ENCODE measurements around the gene CYTH3. TPM values are rescaled to one million over a fixed set of nuclear protein-coding genes. Genes with fewer than 3 reads are reported as not detected.

Gene CYTH3
- total and polyA plus RNA-seq, 9 donors = 20.3 to 46.7 (median 41.3) TPM

DNA sequence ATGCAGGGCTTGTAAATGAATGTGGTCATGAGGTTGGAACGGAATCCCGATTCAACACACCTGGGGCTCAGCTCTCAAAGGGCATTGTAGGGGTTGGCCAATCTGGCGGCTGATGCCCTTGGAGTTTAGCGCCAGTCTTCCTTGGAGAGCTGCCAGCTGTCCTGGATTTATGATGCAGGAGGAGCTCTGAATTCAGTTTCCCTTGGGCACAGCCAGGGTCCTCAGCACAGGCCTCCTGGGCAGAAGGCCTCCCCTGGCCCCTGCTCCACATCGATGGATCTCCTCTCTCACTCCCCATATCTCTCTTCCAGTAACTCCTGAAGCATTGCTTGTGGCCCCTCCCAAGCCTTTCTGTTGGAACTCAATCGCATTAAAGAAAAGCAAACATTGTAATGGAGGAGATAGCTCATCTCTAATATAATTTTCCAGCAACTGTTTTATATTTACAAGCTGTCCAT lies 985 bp upstream of the CYTH3 start:
- Histone ChIP-seq H3K27me3 (ENCODE audit: control insufficient read depth, insufficient read depth, low read length) (peaks cover 2% of the 10 kb centered on the region), H3K4me1 (ENCODE audit: control insufficient read depth, insufficient read depth, low read length) (peaks cover 23% of the 10 kb centered on the region), H3K9me3 (replicated peaks; ENCODE audit: control insufficient read depth, low read depth, low read length) (no peaks in the 10 kb centered on the region), H3K36me3 (ENCODE audit: control insufficient read depth, insufficient read depth, low read length) (peaks cover 5% of the 10 kb centered on the region), H3K27ac (ENCODE audit: low read length) (no peak overlapping the region), H3K4me3 (ENCODE audit: low read length) (no peak overlapping the region)
- no peak for DNase-seq
- WGBS (ENCODE audit: insufficient coverage) = 92% methylated on average over 2 of the region's 6 CpGs

- under 1% methylated on average over 70 of the region's 74 CpGs for WGBS (ENCODE audit: insufficient coverage)
- H3K4me3 ChIP-seq (ENCODE audit: low read length) = peak overlapping the region; percentile 88
- peaks cover 2% of the 10 kb centered on the region for H3K27me3 ChIP-seq (ENCODE audit: control insufficient read depth, insufficient read depth, low read length)
- no peaks in the 10 kb centered on the region for H3K9me3 ChIP-seq (replicated peaks; ENCODE audit: control insufficient read depth, low read depth, low read length)
- H3K27ac ChIP-seq (ENCODE audit: low read length) = peak overlapping the region; percentile 76
- peaks cover 5% of the 10 kb centered on the region for H3K36me3 ChIP-seq (ENCODE audit: control insufficient read depth, insufficient read depth, low read length)
- peak; percentile 75 for DNase-seq
- peaks cover 23% of the 10 kb centered on the region for H3K4me1 ChIP-seq (ENCODE audit: control insufficient read depth, insufficient read depth, low read length)
These were observed 557 bp downstream of the CYTH3 start for GRCh38 chr7:6271694-6272440.

DNA sequence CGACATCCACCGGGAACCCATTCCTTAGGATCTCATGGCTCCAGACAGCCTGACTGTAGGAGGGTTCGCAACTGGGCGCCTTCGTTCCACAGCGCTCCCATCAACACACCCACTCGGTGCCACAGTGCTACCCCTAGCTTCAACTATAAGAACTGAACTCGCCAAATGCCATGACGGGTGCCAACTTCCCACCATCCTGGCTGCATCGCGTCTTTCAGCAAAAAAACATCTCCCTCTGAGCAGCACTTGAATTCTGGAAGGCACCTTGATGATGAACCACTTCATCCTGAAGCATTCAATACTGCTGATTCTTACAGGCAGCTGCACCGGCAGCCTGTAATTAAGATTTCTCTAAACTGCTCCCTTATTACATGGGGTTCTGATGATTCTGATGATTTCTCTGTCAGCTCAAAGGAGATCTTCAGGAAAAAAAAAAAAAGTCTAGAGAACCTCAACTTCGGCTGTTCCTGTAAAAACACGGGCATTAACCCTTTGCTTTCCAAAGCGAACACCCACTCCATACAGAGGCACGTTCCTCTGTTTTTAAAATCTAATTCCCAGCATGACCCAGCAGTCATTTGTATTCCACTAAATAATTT lies 1.3 kb downstream of the CYTH3 start:
- DNase-seq = peak; percentile 75
- Histone ChIP-seq H3K9me3 (replicated peaks; ENCODE audit: control insufficient read depth, low read depth, low read length) (no peaks in the 10 kb centered on the region), H3K27ac (ENCODE audit: low read length) (peak overlapping the region; percentile 76), H3K27me3 (ENCODE audit: control insufficient read depth, insufficient read depth, low read length) (peaks cover 2% of the 10 kb centered on the region), H3K4me1 (ENCODE audit: control insufficient read depth, insufficient read depth, low read length) (peaks cover 23% of the 10 kb centered on the region), H3K36me3 (ENCODE audit: control insufficient read depth, insufficient read depth, low read length) (peaks cover 5% of the 10 kb centered on the region), H3K4me3 (ENCODE audit: low read length) (peak overlapping the region; percentile 88)
- WGBS (ENCODE audit: insufficient coverage) = under 1% methylated on average over 12 of the region's 16 CpGs

GRCh38 chr7:6269527-6269926 lies 2.9 kb downstream of the CYTH3 start:
- Histone ChIP-seq H3K4me1 (ENCODE audit: control insufficient read depth, insufficient read depth, low read length) (peaks cover 23% of the 10 kb centered on the region), H3K9me3 (replicated peaks; ENCODE audit: control insufficient read depth, low read depth, low read length) (no peaks in the 10 kb centered on the region), H3K36me3 (ENCODE audit: control insufficient read depth, insufficient read depth, low read length) (peaks cover 5% of the 10 kb centered on the region), H3K27me3 (ENCODE audit: control insufficient read depth, insufficient read depth, low read length) (peaks cover 2% of the 10 kb centered on the region), H3K27ac (ENCODE audit: low read length) (peak overlapping the region; percentile 35), H3K4me3 (ENCODE audit: low read length) (no peak overlapping the region)
- DNase-seq = no peak
- 47% methylated on average over 2 of the region's 4 CpGs for WGBS (ENCODE audit: insufficient coverage)

DNA sequence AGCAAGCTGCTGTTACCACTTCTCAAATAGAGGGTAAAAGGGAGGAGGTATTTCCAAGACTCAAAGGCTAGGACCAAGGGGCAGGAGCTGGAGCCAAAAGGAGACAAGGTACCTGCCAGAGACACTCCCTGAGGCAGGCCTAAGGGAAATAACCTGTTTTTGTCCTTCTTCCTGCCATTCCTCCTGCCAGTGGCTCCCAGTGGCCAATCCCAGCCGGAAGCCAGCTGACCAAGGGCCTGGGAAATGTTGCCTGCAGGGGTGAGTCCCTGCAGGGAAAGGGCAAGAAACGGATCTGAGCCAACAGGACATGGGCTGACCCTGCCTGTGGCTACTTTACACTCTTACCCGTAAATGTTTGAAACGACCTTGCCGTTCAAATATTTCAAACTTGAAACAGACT lies 3.5 kb downstream of the CYTH3 start:
- WGBS (ENCODE audit: insufficient coverage) = 48% methylated on average over 2 of the region's 5 CpGs

GRCh38 chr7:6268023-6268900 lies 4.2 kb downstream of the CYTH3 start:
- no peak overlapping the region for H3K27ac ChIP-seq (ENCODE audit: low read length)
- peaks cover 5% of the 10 kb centered on the region for H3K36me3 ChIP-seq (ENCODE audit: control insufficient read depth, insufficient read depth, low read length)
- H3K27me3 ChIP-seq (ENCODE audit: control insufficient read depth, insufficient read depth, low read length) = peaks cover 2% of the 10 kb centered on the region
- H3K4me1 ChIP-seq (ENCODE audit: control insufficient read depth, insufficient read depth, low read length) = peaks cover 26% of the 10 kb centered on the region
- no peaks in the 10 kb centered on the region for H3K9me3 ChIP-seq (replicated peaks; ENCODE audit: control insufficient read depth, low read depth, low read length)
- no peak overlapping the region for H3K4me3 ChIP-seq (ENCODE audit: low read length)
- WGBS (ENCODE audit: insufficient coverage) = 89% methylated on average over 3 of the region's 18 CpGs
- no peak for DNase-seq

More for the DNA sequence above, 3.5 kb downstream of the CYTH3 start:
- H3K27ac ChIP-seq (ENCODE audit: low read length) = peak overlapping the region; percentile 35
- DNase-seq = no peak
- no peaks in the 10 kb centered on the region for H3K9me3 ChIP-seq (replicated peaks; ENCODE audit: control insufficient read depth, low read depth, low read length)
- H3K4me1 ChIP-seq (ENCODE audit: control insufficient read depth, insufficient read depth, low read length) = peaks cover 23% of the 10 kb centered on the region
- H3K36me3 ChIP-seq (ENCODE audit: control insufficient read depth, insufficient read depth, low read length) = peaks cover 5% of the 10 kb centered on the region
- no peak overlapping the region for H3K4me3 ChIP-seq (ENCODE audit: low read length)
- peaks cover 2% of the 10 kb centered on the region for H3K27me3 ChIP-seq (ENCODE audit: control insufficient read depth, insufficient read depth, low read length)

- Histone ChIP-seq H3K36me3 (ENCODE audit: control insufficient read depth, insufficient read depth, low read length) (peaks cover 5% of the 10 kb centered on the region), H3K4me3 (ENCODE audit: low read length) (no peak overlapping the region), H3K4me1 (ENCODE audit: control insufficient read depth, insufficient read depth, low read length) (peaks cover 27% of the 10 kb centered on the region), H3K27ac (ENCODE audit: low read length) (no peak overlapping the region), H3K9me3 (replicated peaks; ENCODE audit: control insufficient read depth, low read depth, low read length) (no peaks in the 10 kb centered on the region), H3K27me3 (ENCODE audit: control insufficient read depth, insufficient read depth, low read length) (no peaks in the 10 kb centered on the region)
- 79% methylated on average over 3 of the region's 7 CpGs for WGBS (ENCODE audit: insufficient coverage)
- DNase-seq = no peak
These were observed 5.7 kb downstream of the CYTH3 start for GRCh38 chr7:6266699-6267098.

DNA sequence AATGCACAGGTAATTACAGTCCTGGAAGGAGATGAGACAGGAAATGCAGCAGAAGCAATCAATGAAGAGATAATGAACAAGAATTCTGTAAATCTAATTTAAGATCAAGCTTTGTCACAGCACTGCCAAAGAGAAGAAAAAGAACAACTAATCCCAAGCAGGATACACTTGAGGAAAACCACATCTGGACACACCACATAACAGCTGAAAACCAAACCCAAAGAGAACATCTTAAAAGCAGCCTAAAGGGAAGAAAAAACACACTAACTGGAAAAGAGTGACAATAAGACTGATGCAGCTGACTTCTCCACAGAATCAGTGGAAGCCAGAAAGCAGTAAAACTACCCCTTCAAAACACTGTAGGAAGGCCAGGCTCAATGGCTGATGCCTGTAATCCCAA lies 10.2 kb downstream of the CYTH3 start:
- H3K4me3 ChIP-seq (ENCODE audit: low read length) = no peak overlapping the region
- no peaks in the 10 kb centered on the region for H3K27me3 ChIP-seq (ENCODE audit: control insufficient read depth, insufficient read depth, low read length)
- H3K27ac ChIP-seq (ENCODE audit: low read length) = peak overlapping the region; percentile 82
- H3K4me1 ChIP-seq (ENCODE audit: control insufficient read depth, insufficient read depth, low read length) = peaks cover 35% of the 10 kb centered on the region
- H3K36me3 ChIP-seq (ENCODE audit: control insufficient read depth, insufficient read depth, low read length) = no peaks in the 10 kb centered on the region
- no peaks in the 10 kb centered on the region for H3K9me3 ChIP-seq (replicated peaks; ENCODE audit: control insufficient read depth, low read depth, low read length)
- peak; percentile 84 for DNase-seq

- H3K27ac ChIP-seq (ENCODE audit: low read length) = peak overlapping the region; percentile 93
- WGBS (ENCODE audit: insufficient coverage) = no CpG with 5 or more reads among the region's 2 CpGs
- H3K36me3 ChIP-seq (ENCODE audit: control insufficient read depth, insufficient read depth, low read length) = no peaks in the 10 kb centered on the region
- DNase-seq = no peak
- H3K4me1 ChIP-seq (ENCODE audit: control insufficient read depth, insufficient read depth, low read length) = peaks cover 36% of the 10 kb centered on the region
- no peaks in the 10 kb centered on the region for H3K9me3 ChIP-seq (replicated peaks; ENCODE audit: control insufficient read depth, low read depth, low read length)
- no peaks in the 10 kb centered on the region for H3K27me3 ChIP-seq (ENCODE audit: control insufficient read depth, insufficient read depth, low read length)
- no peak overlapping the region for H3K4me3 ChIP-seq (ENCODE audit: low read length)
These were observed 10.7 kb downstream of the CYTH3 start for GRCh38 chr7:6261699-6262098.

All from muscle of leg (tissue), 11 donors.